Measurements from ENCODE around the gene DOCK11.

DNA sequence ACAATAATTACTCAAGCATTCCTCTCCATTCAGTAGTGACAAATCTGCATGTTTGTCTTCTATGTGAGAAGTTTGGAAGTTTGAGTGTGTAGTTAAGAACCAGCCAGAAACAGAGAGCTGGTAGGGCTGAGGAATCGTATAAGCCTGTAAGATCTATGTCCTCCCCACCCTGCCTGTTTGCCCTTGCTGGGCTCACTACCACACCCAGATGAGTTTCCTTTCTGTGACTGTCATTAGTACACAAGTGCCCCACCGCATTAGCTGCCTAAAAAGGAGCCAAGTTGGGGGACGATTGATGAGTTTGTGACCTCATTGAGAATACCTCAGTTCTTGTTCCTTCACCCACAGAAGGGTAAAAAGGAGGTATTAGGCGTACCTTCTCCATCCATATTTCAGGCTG lies 28.3 kb downstream of the DOCK11 start:
- no peak for TF ChIP-seq EP300 (conservative IDR thresholded peaks at IDR 0.05; ENCODE audit: poor library complexity, severe bottlenecking)
- TF ChIP-seq POLR2AphosphoS5 (IDR thresholded peaks at IDR 0.05) = no peak
- TF ChIP-seq EZH2 (IDR thresholded peaks at IDR 0.05; ENCODE audit: borderline replicate concordance, insufficient read depth, low read length, poor library complexity, severe bottlenecking) = no peak
- TF ChIP-seq, protein P1, sequence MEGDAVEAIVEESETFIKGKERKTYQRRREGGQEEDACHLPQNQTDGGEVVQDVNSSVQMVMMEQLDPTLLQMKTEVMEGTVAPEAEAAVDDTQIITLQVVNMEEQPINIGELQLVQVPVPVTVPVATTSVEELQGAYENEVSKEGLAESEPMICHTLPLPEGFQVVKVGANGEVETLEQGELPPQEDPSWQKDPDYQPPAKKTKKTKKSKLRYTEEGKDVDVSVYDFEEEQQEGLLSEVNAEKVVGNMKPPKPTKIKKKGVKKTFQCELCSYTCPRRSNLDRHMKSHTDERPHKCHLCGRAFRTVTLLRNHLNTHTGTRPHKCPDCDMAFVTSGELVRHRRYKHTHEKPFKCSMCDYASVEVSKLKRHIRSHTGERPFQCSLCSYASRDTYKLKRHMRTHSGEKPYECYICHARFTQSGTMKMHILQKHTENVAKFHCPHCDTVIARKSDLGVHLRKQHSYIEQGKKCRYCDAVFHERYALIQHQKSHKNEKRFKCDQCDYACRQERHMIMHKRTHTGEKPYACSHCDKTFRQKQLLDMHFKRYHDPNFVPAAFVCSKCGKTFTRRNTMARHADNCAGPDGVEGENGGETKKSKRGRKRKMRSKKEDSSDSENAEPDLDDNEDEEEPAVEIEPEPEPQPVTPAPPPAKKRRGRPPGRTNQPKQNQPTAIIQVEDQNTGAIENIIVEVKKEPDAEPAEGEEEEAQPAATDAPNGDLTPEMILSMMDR (IDR thresholded peaks at IDR 0.05; ENCODE audit: poor library complexity, severe bottlenecking) = no peak
- no peak for TF ChIP-seq RAD21 (conservative IDR thresholded peaks at IDR 0.05)
- TF ChIP-seq SMC3 (conservative IDR thresholded peaks at IDR 0.05; ENCODE audit: poor library complexity) = no peak
- TF ChIP-seq, protein P2, sequence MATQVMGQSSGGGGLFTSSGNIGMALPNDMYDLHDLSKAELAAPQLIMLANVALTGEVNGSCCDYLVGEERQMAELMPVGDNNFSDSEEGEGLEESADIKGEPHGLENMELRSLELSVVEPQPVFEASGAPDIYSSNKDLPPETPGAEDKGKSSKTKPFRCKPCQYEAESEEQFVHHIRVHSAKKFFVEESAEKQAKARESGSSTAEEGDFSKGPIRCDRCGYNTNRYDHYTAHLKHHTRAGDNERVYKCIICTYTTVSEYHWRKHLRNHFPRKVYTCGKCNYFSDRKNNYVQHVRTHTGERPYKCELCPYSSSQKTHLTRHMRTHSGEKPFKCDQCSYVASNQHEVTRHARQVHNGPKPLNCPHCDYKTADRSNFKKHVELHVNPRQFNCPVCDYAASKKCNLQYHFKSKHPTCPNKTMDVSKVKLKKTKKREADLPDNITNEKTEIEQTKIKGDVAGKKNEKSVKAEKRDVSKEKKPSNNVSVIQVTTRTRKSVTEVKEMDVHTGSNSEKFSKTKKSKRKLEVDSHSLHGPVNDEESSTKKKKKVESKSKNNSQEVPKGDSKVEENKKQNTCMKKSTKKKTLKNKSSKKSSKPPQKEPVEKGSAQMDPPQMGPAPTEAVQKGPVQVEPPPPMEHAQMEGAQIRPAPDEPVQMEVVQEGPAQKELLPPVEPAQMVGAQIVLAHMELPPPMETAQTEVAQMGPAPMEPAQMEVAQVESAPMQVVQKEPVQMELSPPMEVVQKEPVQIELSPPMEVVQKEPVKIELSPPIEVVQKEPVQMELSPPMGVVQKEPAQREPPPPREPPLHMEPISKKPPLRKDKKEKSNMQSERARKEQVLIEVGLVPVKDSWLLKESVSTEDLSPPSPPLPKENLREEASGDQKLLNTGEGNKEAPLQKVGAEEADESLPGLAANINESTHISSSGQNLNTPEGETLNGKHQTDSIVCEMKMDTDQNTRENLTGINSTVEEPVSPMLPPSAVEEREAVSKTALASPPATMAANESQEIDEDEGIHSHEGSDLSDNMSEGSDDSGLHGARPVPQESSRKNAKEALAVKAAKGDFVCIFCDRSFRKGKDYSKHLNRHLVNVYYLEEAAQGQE (IDR thresholded peaks at IDR 0.05; ENCODE audit: borderline replicate concordance) = no peak
- no peak for TF ChIP-seq MXI1 (conservative IDR thresholded peaks at IDR 0.05; ENCODE audit: poor library complexity, severe bottlenecking)
- TF ChIP-seq TAF1 (IDR thresholded peaks at IDR 0.05; ENCODE audit: low read depth) = no peak

Data from neural cell (in vitro differentiated cells).